K562 (cell line): Measurements from ENCODE around the gene MGAT5.

Experiments
- BHLHE40 ChIP-seq: IDR thresholded peaks from 2 replicates; pipeline ENCODE4 v1.6.1; 2011; ENCODE audit warnings: low read length, improper control_type of control experiment
- CBX8 ChIP-seq: fragments of 200-600 bp; sonication (generic); IDR thresholded peaks from 2 replicates; pipeline ENCODE4 v1.6.1; 2012; ENCODE audit warnings: borderline replicate concordance, mixed run types, low read depth, mild to moderate bottlenecking, moderate library complexity, mixed read lengths, low read length, control low read depth, inconsistent platforms; ENCODE audit not compliant: poor library complexity, severe bottlenecking; ENCODE audit errors: extremely low read depth
- KLF13 ChIP-seq: fragments of 450-650 bp; IDR thresholded peaks from 2 replicates; pipeline ENCODE4 v1.6.1; 2016; ENCODE audit warnings: missing genetic modification characterization, low read depth, mild to moderate bottlenecking, missing compliant biosample characterization, moderate library complexity, borderline replicate concordance
- MYNN ChIP-seq, 2 experiments: sonication (generic); formaldehyde crosslinking in 1 of 2; IDR thresholded peaks; 2 replicates each; pipeline versions ENCODE4 v1.5.0 to v1.6.1; 2016 to 2020; ENCODE audit warnings: antibody characterized with exemption in 1 of 2, missing genetic modification reagents in 1 of 2
- POLR2A ChIP-seq: fragments of 450-650 bp; conservative IDR thresholded peaks from 2 replicates; pipeline ENCODE4 v1.6.1; 2016
- SREBF1 ChIP-seq: fragments of 150-350 bp; IDR thresholded peaks from 2 replicates; pipeline ENCODE4 v1.6.1; 2014; ENCODE audit warnings: antibody characterized with exemption, low read depth, low read length, borderline replicate concordance
- ZBTB40 ChIP-seq, 2 experiments: fragments of 450-650 bp in 1 of 2; sonication (generic) in 1 of 2; formaldehyde crosslinking in 1 of 2; IDR thresholded peaks; 2 replicates each; pipeline versions ENCODE4 v1.7.1 to v1.9.0; 2016 to 2022; ENCODE audit warnings: inconsistent platforms in 1 of 2, mild to moderate bottlenecking in 1 of 2, missing genetic modification reagents in 1 of 2
- ZNF197 ChIP-seq: fragments of 200-800 bp; sonication (Bioruptor generic); IDR thresholded peaks from 2 replicates; pipeline ENCODE4 v1.6.1; 2016; ENCODE audit warnings: low read depth, missing genetic modification characterization, missing compliant biosample characterization
- ZNF274 ChIP-seq: IDR thresholded peaks from 2 replicates; pipeline ENCODE4 v1.6.1; 2011; ENCODE audit warnings: low read depth, mild to moderate bottlenecking, low read length, moderate library complexity, borderline replicate concordance
- ZSCAN29 ChIP-seq: fragments of 450-650 bp; IDR thresholded peaks from 2 replicates; pipeline ENCODE4 v1.6.1; 2017
- TF ChIP-seq, protein P1 (sequence below): fragments of 250-450 bp; sonication (Bioruptor Pico); IDR thresholded peaks from 2 replicates; pipeline ENCODE4 v1.5.0; 2020; ENCODE audit warnings: mild to moderate bottlenecking
- TF ChIP-seq, protein P2 (sequence below), 3 experiments: IDR thresholded peaks in 2 of 3; conservative IDR thresholded peaks in 1 of 3; 2 replicates each; pipeline ENCODE4 v1.5.1; 2011 to 2012; ENCODE audit warnings: low read length in 3 of 3, mild to moderate bottlenecking in 3 of 3, control low read depth in 2 of 3, improper control_type of control experiment in 1 of 3, inconsistent platforms in 1 of 3, low read depth in 1 of 3, mixed read lengths in 1 of 3, moderate library complexity in 1 of 3; ENCODE audit not compliant: insufficient read depth in 2 of 3
- TF ChIP-seq, protein P3 (sequence below): sonication (generic); formaldehyde crosslinking; IDR thresholded peaks from 2 replicates; pipeline ENCODE4 v1.8.0; 2022; ENCODE audit warnings: missing genetic modification reagents, mild to moderate bottlenecking, borderline replicate concordance

- TF ChIP-seq ZNF197 (CRISPR knock-in tag) (no peak), ZNF274 (no peak), KLF13 (tag) (no peak), ZBTB40 (IDR thresholded peaks at IDR 0.05) (no peak), ZBTB40 (CRISPR knock-in tag; IDR thresholded peaks at IDR 0.05) (no peak), CBX8 (no peak), ZSCAN29 (no peak), BHLHE40 (no peak), POLR2A (no peak), SREBF1 (no peak), MYNN (IDR thresholded peaks at IDR 0.05) (no peak), MYNN (CRISPR knock-in tag; IDR thresholded peaks at IDR 0.05) (no peak)
- TF ChIP-seq, protein P1, sequence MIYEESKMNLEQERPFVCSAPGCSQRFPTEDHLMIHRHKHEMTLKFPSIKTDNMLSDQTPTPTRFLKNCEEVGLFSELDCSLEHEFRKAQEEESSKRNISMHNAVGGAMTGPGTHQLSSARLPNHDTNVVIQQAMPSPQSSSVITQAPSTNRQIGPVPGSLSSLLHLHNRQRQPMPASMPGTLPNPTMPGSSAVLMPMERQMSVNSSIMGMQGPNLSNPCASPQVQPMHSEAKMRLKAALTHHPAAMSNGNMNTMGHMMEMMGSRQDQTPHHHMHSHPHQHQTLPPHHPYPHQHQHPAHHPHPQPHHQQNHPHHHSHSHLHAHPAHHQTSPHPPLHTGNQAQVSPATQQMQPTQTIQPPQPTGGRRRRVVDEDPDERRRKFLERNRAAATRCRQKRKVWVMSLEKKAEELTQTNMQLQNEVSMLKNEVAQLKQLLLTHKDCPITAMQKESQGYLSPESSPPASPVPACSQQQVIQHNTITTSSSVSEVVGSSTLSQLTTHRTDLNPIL (CRISPR knock-in tag), result no peak
- TF ChIP-seq, protein P2, sequence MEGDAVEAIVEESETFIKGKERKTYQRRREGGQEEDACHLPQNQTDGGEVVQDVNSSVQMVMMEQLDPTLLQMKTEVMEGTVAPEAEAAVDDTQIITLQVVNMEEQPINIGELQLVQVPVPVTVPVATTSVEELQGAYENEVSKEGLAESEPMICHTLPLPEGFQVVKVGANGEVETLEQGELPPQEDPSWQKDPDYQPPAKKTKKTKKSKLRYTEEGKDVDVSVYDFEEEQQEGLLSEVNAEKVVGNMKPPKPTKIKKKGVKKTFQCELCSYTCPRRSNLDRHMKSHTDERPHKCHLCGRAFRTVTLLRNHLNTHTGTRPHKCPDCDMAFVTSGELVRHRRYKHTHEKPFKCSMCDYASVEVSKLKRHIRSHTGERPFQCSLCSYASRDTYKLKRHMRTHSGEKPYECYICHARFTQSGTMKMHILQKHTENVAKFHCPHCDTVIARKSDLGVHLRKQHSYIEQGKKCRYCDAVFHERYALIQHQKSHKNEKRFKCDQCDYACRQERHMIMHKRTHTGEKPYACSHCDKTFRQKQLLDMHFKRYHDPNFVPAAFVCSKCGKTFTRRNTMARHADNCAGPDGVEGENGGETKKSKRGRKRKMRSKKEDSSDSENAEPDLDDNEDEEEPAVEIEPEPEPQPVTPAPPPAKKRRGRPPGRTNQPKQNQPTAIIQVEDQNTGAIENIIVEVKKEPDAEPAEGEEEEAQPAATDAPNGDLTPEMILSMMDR (IDR thresholded peaks at IDR 0.05 in 2 of 3, conservative IDR thresholded peaks at IDR 0.05 in 1 of 3; ENCODE audit: insufficient read depth in 2 of 3, low read depth in 1 of 3, low read length in 3 of 3), result no peak
- TF ChIP-seq, protein P3, sequence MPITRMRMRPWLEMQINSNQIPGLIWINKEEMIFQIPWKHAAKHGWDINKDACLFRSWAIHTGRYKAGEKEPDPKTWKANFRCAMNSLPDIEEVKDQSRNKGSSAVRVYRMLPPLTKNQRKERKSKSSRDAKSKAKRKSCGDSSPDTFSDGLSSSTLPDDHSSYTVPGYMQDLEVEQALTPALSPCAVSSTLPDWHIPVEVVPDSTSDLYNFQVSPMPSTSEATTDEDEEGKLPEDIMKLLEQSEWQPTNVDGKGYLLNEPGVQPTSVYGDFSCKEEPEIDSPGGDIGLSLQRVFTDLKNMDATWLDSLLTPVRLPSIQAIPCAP, result no peak
Observed at GRCh38 chr2:134435505-134435904, 181.6 kb downstream of the MGAT5 start.
